Liver (tissue), 9 donors: ENCODE data around the gene CEP97. TPM values are rescaled to one million over a fixed set of nuclear protein-coding genes. Genes with fewer than 3 reads are reported as not detected.

Experiments used
- DNase-seq: peaks from one replicate; pipeline ENCODE4 v3.0.0-alpha.2; 2017; ENCODE audit warnings: low spot score
- H3K27ac ChIP-seq, 2 donors: one replicate each; pipeline ENCODE4 v1.7.0; 2013; ENCODE audit warnings: inconsistent platforms in 2 of 2, low read length in 2 of 2, control low read depth in 1 of 2, low read depth in 1 of 2, mild to moderate bottlenecking in 1 of 2
- H3K27me3 ChIP-seq, 4 donors: one replicate each; pipeline versions ENCODE4 v1.6.1 to v1.7.0; 2013; ENCODE audit warnings: low read length in 3 of 4, inconsistent platforms in 1 of 4, mild to moderate bottlenecking in 1 of 4, moderate library complexity in 1 of 4; ENCODE audit not compliant: control insufficient read depth in 4 of 4, insufficient read depth in 4 of 4
- H3K36me3 ChIP-seq, 4 donors: one replicate each; pipeline versions ENCODE4 v1.6.1 to v1.7.0; 2013; ENCODE audit warnings: low read length in 3 of 4, mild to moderate bottlenecking in 3 of 4, low read depth in 1 of 4, moderate library complexity in 1 of 4; ENCODE audit not compliant: control insufficient read depth in 4 of 4, insufficient read depth in 3 of 4
- H3K4me1 ChIP-seq, 4 donors: one replicate each; pipeline versions ENCODE4 v1.6.1 to v1.7.0; 2013; ENCODE audit warnings: low read length in 3 of 4, mild to moderate bottlenecking in 3 of 4, moderate library complexity in 1 of 4; ENCODE audit not compliant: control insufficient read depth in 4 of 4, insufficient read depth in 4 of 4
- H3K4me3 ChIP-seq, 3 donors: one replicate each; pipeline versions ENCODE4 v1.6.1 to v1.7.0; 2013; ENCODE audit warnings: low read length in 3 of 3, control low read depth in 1 of 3, low read depth in 1 of 3, mild to moderate bottlenecking in 1 of 3
- H3K9ac ChIP-seq, 2 donors: one replicate each; pipeline ENCODE4 v1.7.0; 2013; ENCODE audit warnings: low read length in 2 of 2, mild to moderate bottlenecking in 2 of 2, moderate library complexity in 2 of 2, control low read depth in 1 of 2, low read depth in 1 of 2
- H3K9me3 ChIP-seq, 4 donors: one replicate each; pipeline versions ENCODE4 v1.6.1 to v1.7.0; 2013; ENCODE audit warnings: low read length in 3 of 4; ENCODE audit not compliant: control insufficient read depth in 4 of 4
- EGR1 ChIP-seq, 2 donors: IDR thresholded peaks; 2 replicates each; pipeline ENCODE4 v1.6.1; 2016 to 2018; ENCODE audit warnings: antibody characterized with exemption in 2 of 2, low read depth in 2 of 2
- FOXA1 ChIP-seq: IDR thresholded peaks from 2 replicates; pipeline ENCODE4 v1.6.1; 2016; ENCODE audit warnings: antibody characterized with exemption
- GABPA ChIP-seq, 2 donors: IDR thresholded peaks in 1 of 2; conservative IDR thresholded peaks in 1 of 2; 2 replicates each; pipeline ENCODE4 v1.6.1; 2016; ENCODE audit warnings: antibody characterized with exemption in 2 of 2, mild to moderate bottlenecking in 1 of 2, moderate library complexity in 1 of 2
- HNF4A ChIP-seq, 2 donors: conservative IDR thresholded peaks; 2 replicates each; pipeline ENCODE4 v1.6.1; 2016; ENCODE audit warnings: antibody characterized with exemption in 2 of 2, mild to moderate bottlenecking in 2 of 2
- HNF4G ChIP-seq: IDR thresholded peaks from 2 replicates; pipeline ENCODE4 v1.6.1; 2016; ENCODE audit warnings: antibody characterized with exemption
- JUND ChIP-seq, 2 donors: IDR thresholded peaks; 2 replicates each; pipeline ENCODE4 v1.6.1; 2016; ENCODE audit warnings: antibody characterized with exemption in 2 of 2
- RAD21 ChIP-seq, 2 donors: IDR thresholded peaks; 2 replicates each; pipeline ENCODE4 v1.6.1; 2016; ENCODE audit warnings: antibody characterized with exemption in 2 of 2, mild to moderate bottlenecking in 2 of 2
- SP1 ChIP-seq: IDR thresholded peaks from 2 replicates; pipeline ENCODE4 v1.6.1; 2018; ENCODE audit warnings: antibody characterized with exemption, mild to moderate bottlenecking
- TAF1 ChIP-seq: conservative IDR thresholded peaks from 2 replicates; pipeline ENCODE4 v1.6.1; 2016; ENCODE audit warnings: antibody characterized with exemption, mild to moderate bottlenecking
- YY1 ChIP-seq: IDR thresholded peaks from 2 replicates; pipeline ENCODE4 v1.6.1; 2016; ENCODE audit warnings: antibody characterized with exemption, mild to moderate bottlenecking
- WGBS: extraction: QIAGEN DNeasy Blood & Tissue Kit; methylation state at CpG from one replicate; pipeline ENCODE4 v1.1.7; 2013; 5-methylcytosine and 5-hydroxymethylcytosine counted together
- polyA plus RNA-seq, 2 donors: library from polyadenylated mRNA; stranded (reverse) in 1 of 2; unstranded in 1 of 2; fragments of 200-250 nt in 1 of 2; fragments of >200 nt in 1 of 2; fragmentation: Nextera tagmentation in 1 of 2; extraction: Ambion mirVana in 1 of 2; gene quantifications; one replicate each; pipeline versions ENCODE4 v1.2.1 to v1.2.3, GENCODE V29; 2013 to 2015
- total RNA-seq, 2 donors: library from RNA; depleted of rRNA; stranded (reverse); fragments of >200 nt; gene quantifications; one replicate each; pipeline ENCODE4 v1.2.3, GENCODE V29; 2014
- TF ChIP-seq, protein P1 (sequence below): IDR thresholded peaks from 2 replicates; pipeline ENCODE4 v1.6.1; 2016; ENCODE audit warnings: antibody characterized with exemption
- TF ChIP-seq, protein P2 (sequence below): fragments of 150-350 bp; IDR thresholded peaks from 2 replicates; pipeline ENCODE4 v1.5.1; 2017; ENCODE audit warnings: improper control_type of control experiment, low read depth, low read length; ENCODE audit not compliant: missing input control
- TF ChIP-seq, protein P3 (sequence below): IDR thresholded peaks from 2 replicates; pipeline ENCODE4 v1.6.1; 2016; ENCODE audit warnings: antibody characterized with exemption
- TF ChIP-seq, protein P4 (sequence below): IDR thresholded peaks from 2 replicates; pipeline ENCODE4 v1.6.1; 2016; ENCODE audit warnings: antibody characterized with exemption, mild to moderate bottlenecking
- TF ChIP-seq, protein P5 (sequence below): IDR thresholded peaks from 2 replicates; pipeline ENCODE4 v1.6.1; 2016; ENCODE audit warnings: antibody characterized with exemption
- donor health status: healthy.
- donor health status: healthy.
- donor health status: healthy.
- donor health status: healthy.
- donor health status: healthy.

The CEP97 gene
- total and polyA plus RNA-seq, 4 donors, result 0.57 to 8.3 (median 2.1) TPM

DNA sequence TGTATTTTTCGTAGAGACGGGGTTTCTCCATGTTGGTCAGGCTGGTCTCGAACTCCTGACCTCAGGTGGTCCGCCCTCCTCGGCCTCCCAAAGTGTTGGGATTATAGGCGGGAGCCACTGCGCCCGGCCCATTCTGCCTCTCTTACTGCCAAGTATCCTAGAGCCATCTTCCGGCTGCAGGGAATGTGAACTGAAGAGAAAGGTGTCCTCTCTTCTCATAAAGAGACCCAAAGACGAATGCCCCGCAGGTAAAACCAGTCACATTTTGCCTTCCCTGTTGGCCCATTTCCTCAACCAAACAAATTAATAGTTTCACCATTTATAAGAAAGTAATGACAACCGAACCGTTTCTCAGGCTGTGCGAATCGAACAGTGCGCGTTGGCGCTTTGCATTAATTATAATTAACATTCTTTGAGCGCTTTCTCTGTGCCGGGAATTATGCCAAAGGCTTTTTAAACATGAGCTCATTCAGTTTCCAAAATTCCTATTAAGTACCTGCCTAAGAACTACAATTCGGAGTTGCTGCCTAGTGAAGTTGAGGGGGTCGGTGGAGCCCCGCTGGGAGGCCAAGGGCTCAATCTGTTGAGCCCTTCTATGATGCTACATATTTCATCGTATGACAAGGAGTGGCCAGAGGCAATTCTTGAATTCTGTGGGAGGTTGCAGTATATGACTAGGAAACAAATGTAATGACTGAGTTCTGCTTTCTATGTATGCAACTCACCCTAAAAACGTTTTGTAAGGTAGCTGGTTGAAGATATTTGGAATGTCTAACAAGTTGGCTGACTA, 37.1 kb upstream of the CEP97 start:
- peak overlapping the region; percentile 78 to 91 for H3K27ac ChIP-seq
- TF ChIP-seq, protein P1, sequence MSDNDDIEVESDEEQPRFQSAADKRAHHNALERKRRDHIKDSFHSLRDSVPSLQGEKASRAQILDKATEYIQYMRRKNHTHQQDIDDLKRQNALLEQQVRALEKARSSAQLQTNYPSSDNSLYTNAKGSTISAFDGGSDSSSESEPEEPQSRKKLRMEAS, result no peak
- TF ChIP-seq, protein P2, sequence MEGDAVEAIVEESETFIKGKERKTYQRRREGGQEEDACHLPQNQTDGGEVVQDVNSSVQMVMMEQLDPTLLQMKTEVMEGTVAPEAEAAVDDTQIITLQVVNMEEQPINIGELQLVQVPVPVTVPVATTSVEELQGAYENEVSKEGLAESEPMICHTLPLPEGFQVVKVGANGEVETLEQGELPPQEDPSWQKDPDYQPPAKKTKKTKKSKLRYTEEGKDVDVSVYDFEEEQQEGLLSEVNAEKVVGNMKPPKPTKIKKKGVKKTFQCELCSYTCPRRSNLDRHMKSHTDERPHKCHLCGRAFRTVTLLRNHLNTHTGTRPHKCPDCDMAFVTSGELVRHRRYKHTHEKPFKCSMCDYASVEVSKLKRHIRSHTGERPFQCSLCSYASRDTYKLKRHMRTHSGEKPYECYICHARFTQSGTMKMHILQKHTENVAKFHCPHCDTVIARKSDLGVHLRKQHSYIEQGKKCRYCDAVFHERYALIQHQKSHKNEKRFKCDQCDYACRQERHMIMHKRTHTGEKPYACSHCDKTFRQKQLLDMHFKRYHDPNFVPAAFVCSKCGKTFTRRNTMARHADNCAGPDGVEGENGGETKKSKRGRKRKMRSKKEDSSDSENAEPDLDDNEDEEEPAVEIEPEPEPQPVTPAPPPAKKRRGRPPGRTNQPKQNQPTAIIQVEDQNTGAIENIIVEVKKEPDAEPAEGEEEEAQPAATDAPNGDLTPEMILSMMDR, result no peak
- TF ChIP-seq TAF1 (no peak), EGR1 (IDR thresholded peaks at IDR 0.05; ENCODE audit: low read depth in 2 of 2) (no peak), HNF4A (conservative IDR thresholded peaks at IDR 0.05) (no peak), JUND (IDR thresholded peaks at IDR 0.05) (no peak), GABPA (IDR thresholded peaks at IDR 0.05 in 1 of 2, conservative IDR thresholded peaks at IDR 0.05 in 1 of 2) (no peak), FOXA1 (no peak), SP1 (no peak), RAD21 (IDR thresholded peaks at IDR 0.05) (no peak), YY1 (no peak), HNF4G (no peak)
- TF ChIP-seq, protein P3, sequence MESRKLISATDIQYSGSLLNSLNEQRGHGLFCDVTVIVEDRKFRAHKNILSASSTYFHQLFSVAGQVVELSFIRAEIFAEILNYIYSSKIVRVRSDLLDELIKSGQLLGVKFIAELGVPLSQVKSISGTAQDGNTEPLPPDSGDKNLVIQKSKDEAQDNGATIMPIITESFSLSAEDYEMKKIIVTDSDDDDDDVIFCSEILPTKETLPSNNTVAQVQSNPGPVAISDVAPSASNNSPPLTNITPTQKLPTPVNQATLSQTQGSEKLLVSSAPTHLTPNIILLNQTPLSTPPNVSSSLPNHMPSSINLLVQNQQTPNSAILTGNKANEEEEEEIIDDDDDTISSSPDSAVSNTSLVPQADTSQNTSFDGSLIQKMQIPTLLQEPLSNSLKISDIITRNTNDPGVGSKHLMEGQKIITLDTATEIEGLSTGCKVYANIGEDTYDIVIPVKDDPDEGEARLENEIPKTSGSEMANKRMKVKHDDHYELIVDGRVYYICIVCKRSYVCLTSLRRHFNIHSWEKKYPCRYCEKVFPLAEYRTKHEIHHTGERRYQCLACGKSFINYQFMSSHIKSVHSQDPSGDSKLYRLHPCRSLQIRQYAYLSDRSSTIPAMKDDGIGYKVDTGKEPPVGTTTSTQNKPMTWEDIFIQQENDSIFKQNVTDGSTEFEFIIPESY, result no peak
- H3K4me1 ChIP-seq, result peaks cover 9 to 26% (median 15%) of the 10 kb centered on the region in 4 donors
- H3K4me3 ChIP-seq, result peak overlapping the region; percentile 46 to 59 (median 59)
- peaks cover 7 to 21% (median 11%) of the 10 kb centered on the region in 4 donors for H3K36me3 ChIP-seq
- no peak for DNase-seq
- peak overlapping the region in 1 of 2 donors; percentile 69 for H3K9ac ChIP-seq
- H3K9me3 ChIP-seq, result no peaks in the 10 kb centered on the region
- H3K27me3 ChIP-seq, result no peaks in the 10 kb centered on the region
- WGBS, result 52% methylated on average over 25 of the region's 25 CpGs

DNA sequence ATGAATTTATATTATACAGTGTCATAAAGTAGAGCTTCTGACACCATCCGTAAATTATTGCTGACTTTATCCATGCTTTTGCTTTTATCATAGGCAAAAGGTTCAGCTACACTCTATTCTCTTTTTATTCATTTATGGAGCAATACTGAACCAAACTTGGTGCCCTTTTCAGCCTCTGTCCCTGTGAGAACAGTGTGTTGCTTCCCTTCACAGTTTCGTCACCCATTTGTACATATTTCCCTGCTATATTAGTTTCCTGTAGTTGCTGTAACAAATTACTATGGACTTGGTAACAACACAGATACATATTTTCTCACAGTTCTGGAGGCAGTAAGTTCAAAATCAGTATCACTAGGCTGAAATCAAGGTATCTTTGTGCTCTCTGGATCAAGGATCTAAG, 35.1 kb upstream of the CEP97 start:
- WGBS, result 88% methylated on average over 2 of the region's 2 CpGs
- Histone ChIP-seq H3K4me1 (peaks cover 4 to 21% (median 10%) of the 10 kb centered on the region in 4 donors), H3K36me3 (peaks cover 0 to 8% (median 3%) of the 10 kb centered on the region in 4 donors), H3K9me3 (no peaks in the 10 kb centered on the region), H3K9ac (no peak overlapping the region), H3K27me3 (no peaks in the 10 kb centered on the region), H3K4me3 (no peak overlapping the region), H3K27ac (no peak overlapping the region)
- DNase-seq, result no peak
- TF ChIP-seq SP1 (no peak), TAF1 (no peak)
- TF ChIP-seq, protein P4, sequence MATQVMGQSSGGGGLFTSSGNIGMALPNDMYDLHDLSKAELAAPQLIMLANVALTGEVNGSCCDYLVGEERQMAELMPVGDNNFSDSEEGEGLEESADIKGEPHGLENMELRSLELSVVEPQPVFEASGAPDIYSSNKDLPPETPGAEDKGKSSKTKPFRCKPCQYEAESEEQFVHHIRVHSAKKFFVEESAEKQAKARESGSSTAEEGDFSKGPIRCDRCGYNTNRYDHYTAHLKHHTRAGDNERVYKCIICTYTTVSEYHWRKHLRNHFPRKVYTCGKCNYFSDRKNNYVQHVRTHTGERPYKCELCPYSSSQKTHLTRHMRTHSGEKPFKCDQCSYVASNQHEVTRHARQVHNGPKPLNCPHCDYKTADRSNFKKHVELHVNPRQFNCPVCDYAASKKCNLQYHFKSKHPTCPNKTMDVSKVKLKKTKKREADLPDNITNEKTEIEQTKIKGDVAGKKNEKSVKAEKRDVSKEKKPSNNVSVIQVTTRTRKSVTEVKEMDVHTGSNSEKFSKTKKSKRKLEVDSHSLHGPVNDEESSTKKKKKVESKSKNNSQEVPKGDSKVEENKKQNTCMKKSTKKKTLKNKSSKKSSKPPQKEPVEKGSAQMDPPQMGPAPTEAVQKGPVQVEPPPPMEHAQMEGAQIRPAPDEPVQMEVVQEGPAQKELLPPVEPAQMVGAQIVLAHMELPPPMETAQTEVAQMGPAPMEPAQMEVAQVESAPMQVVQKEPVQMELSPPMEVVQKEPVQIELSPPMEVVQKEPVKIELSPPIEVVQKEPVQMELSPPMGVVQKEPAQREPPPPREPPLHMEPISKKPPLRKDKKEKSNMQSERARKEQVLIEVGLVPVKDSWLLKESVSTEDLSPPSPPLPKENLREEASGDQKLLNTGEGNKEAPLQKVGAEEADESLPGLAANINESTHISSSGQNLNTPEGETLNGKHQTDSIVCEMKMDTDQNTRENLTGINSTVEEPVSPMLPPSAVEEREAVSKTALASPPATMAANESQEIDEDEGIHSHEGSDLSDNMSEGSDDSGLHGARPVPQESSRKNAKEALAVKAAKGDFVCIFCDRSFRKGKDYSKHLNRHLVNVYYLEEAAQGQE, result no peak
- TF ChIP-seq, protein P5, sequence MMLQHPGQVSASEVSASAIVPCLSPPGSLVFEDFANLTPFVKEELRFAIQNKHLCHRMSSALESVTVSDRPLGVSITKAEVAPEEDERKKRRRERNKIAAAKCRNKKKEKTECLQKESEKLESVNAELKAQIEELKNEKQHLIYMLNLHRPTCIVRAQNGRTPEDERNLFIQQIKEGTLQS, result no peak
